Measurements from ENCODE around the gene MIOX. TPM values are rescaled to one million over a fixed set of nuclear protein-coding genes. Genes with fewer than 3 reads are reported as not detected.

Gene MIOX
- under 1 TPM in 2 of 4 donors, not detected in 2; 0.28 to 0.44 TPM for polyA plus RNA-seq
- long read RNA-seq, donor 1: 0 reads
- long read RNA-seq, donor 2: 0 reads
- long read RNA-seq, donor 3: 0 reads
- long read RNA-seq, donor 4: 0 reads
- long read RNA-seq, donor 5: 0 reads
- long read RNA-seq, donor 6: 0 reads
- long read RNA-seq, donor 7: 0 reads
- long read RNA-seq, donor 8: 0 reads
- long read RNA-seq, donor 9: 0 reads
- long read RNA-seq, donor 10: 0 reads

GRCh38 chr22:50486561-50487289 is at the start of gene MIOX:
TSS of gene MIOX (plus strand) at chr22:50486859. CDS start at chr22:50486898, 39 bp downstream.
- no peak for DNase-seq
- 71 to 74% (median 74%) methylated on average over 20 to 23 of the region's 23 CpGs for WGBS, 3 donors
- no peak for FAIRE-seq

GRCh38 chr22:50437511-50438304 is 49.0 kb upstream of the MIOX start:
- Histone ChIP-seq H3K27ac (ENCODE audit: low read depth in 1 of 3, low read length in 2 of 3) (no peak overlapping the region), H3K4me3 (ENCODE audit: low read depth in 1 of 3, low read length in 3 of 3) (no peak overlapping the region), H3K27me3 (ENCODE audit: control insufficient read depth in 3 of 3, insufficient read depth in 3 of 3, low read length in 3 of 3) (no peaks in the 10 kb centered on the region), H3K9me3 (ENCODE audit: control insufficient read depth in 2 of 2, insufficient read depth in 1 of 2, low read depth in 1 of 2, low read length in 1 of 2) (no peaks in the 10 kb centered on the region), H3K4me1 (ENCODE audit: control insufficient read depth in 3 of 3, insufficient read depth in 2 of 3, low read depth in 1 of 3, low read length in 2 of 3) (no peaks in the 10 kb centered on the region), H3K36me3 (ENCODE audit: control insufficient read depth in 3 of 3, insufficient read depth in 2 of 3, low read depth in 1 of 3, low read length in 3 of 3) (peaks cover 15 to 82% (median 17%) of the 10 kb centered on the region in 3 donors)
- FAIRE-seq (no peak), DNase-seq (no peak)
- 87 to 89% (median 88%) methylated on average over 35 to 36 of the region's 36 CpGs for WGBS, 3 donors

More at GRCh38 chr22:50486561-50487289, at the start of gene MIOX:
- Histone ChIP-seq H3K27ac (ENCODE audit: low read depth in 1 of 3, low read length in 2 of 3) (peak within 1 kb of the TSS in 1 of 3 donors; percentile 61), H3K27me3 (ENCODE audit: control insufficient read depth in 3 of 3, insufficient read depth in 3 of 3, low read length in 3 of 3) (peaks cover 0 to 7% (median 2%) of the 10 kb centered on the region in 3 donors), H3K9me3 (ENCODE audit: control insufficient read depth in 2 of 2, insufficient read depth in 1 of 2, low read depth in 1 of 2, low read length in 1 of 2) (no peaks in the 10 kb centered on the region), H3K4me3 (ENCODE audit: low read depth in 1 of 3, low read length in 3 of 3) (no peak within 1 kb of the TSS), H3K4me1 (ENCODE audit: control insufficient read depth in 3 of 3, insufficient read depth in 2 of 3, low read depth in 1 of 3, low read length in 2 of 3) (peaks cover 0 to 32% (median 3%) of the 10 kb centered on the region in 3 donors), H3K36me3 (ENCODE audit: control insufficient read depth in 3 of 3, insufficient read depth in 2 of 3, low read depth in 1 of 3, low read length in 3 of 3) (peaks cover 0 to 20% (median 0%) of the 10 kb centered on the region in 3 donors)

GRCh38 chr22:50438305-50439275 is 48.1 kb upstream of the MIOX start:
- Histone ChIP-seq H3K4me3 (ENCODE audit: low read depth in 1 of 3, low read length in 3 of 3) (no peak overlapping the region), H3K4me1 (ENCODE audit: control insufficient read depth in 3 of 3, insufficient read depth in 2 of 3, low read depth in 1 of 3, low read length in 2 of 3) (no peaks in the 10 kb centered on the region), H3K27me3 (ENCODE audit: control insufficient read depth in 3 of 3, insufficient read depth in 3 of 3, low read length in 3 of 3) (no peaks in the 10 kb centered on the region), H3K36me3 (ENCODE audit: control insufficient read depth in 3 of 3, insufficient read depth in 2 of 3, low read depth in 1 of 3, low read length in 3 of 3) (peaks cover 15 to 85% (median 16%) of the 10 kb centered on the region in 3 donors), H3K9me3 (ENCODE audit: control insufficient read depth in 2 of 2, insufficient read depth in 1 of 2, low read depth in 1 of 2, low read length in 1 of 2) (no peaks in the 10 kb centered on the region), H3K27ac (ENCODE audit: low read depth in 1 of 3, low read length in 2 of 3) (no peak overlapping the region)
- WGBS, 3 donors: 88% methylated on average over 30 to 34 of the region's 34 CpGs
- no peak for DNase-seq
- FAIRE-seq: no peak

- Histone ChIP-seq H3K27ac (ENCODE audit: low read depth in 1 of 3, low read length in 2 of 3) (no peak overlapping the region), H3K4me3 (ENCODE audit: low read depth in 1 of 3, low read length in 3 of 3) (no peak overlapping the region), H3K27me3 (ENCODE audit: control insufficient read depth in 3 of 3, insufficient read depth in 3 of 3, low read length in 3 of 3) (no peaks in the 10 kb centered on the region), H3K9me3 (ENCODE audit: control insufficient read depth in 2 of 2, insufficient read depth in 1 of 2, low read depth in 1 of 2, low read length in 1 of 2) (no peaks in the 10 kb centered on the region), H3K36me3 (ENCODE audit: control insufficient read depth in 3 of 3, insufficient read depth in 2 of 3, low read depth in 1 of 3, low read length in 3 of 3) (peaks cover 15 to 92% (median 16%) of the 10 kb centered on the region in 3 donors), H3K4me1 (ENCODE audit: control insufficient read depth in 3 of 3, insufficient read depth in 2 of 3, low read depth in 1 of 3, low read length in 2 of 3) (no peaks in the 10 kb centered on the region)
- WGBS, 3 donors: 82 to 89% (median 88%) methylated on average over 16 to 17 of the region's 17 CpGs
- no peak for FAIRE-seq
- no peak for DNase-seq
Measured at GRCh38 chr22:50439314-50439870, 47.3 kb upstream of the MIOX start.

- WGBS, 3 donors: 79 to 82% (median 82%) methylated on average over 10 of the region's 10 CpGs
- Histone ChIP-seq H3K4me3 (ENCODE audit: low read depth in 1 of 3, low read length in 3 of 3) (no peak overlapping the region), H3K9me3 (ENCODE audit: control insufficient read depth in 2 of 2, insufficient read depth in 1 of 2, low read depth in 1 of 2, low read length in 1 of 2) (no peaks in the 10 kb centered on the region), H3K36me3 (ENCODE audit: control insufficient read depth in 3 of 3, insufficient read depth in 2 of 3, low read depth in 1 of 3, low read length in 3 of 3) (peaks cover 15 to 94% (median 16%) of the 10 kb centered on the region in 3 donors), H3K27ac (ENCODE audit: low read depth in 1 of 3, low read length in 2 of 3) (no peak overlapping the region), H3K4me1 (ENCODE audit: control insufficient read depth in 3 of 3, insufficient read depth in 2 of 3, low read depth in 1 of 3, low read length in 2 of 3) (peaks cover 0 to 4% (median 0%) of the 10 kb centered on the region in 3 donors), H3K27me3 (ENCODE audit: control insufficient read depth in 3 of 3, insufficient read depth in 3 of 3, low read length in 3 of 3) (no peaks in the 10 kb centered on the region)
- FAIRE-seq (no peak), DNase-seq (no peak)
Measured at GRCh38 chr22:50439871-50440331, 46.8 kb upstream of the MIOX start.

GRCh38 chr22:50440544-50441249 is 46.0 kb upstream of the MIOX start:
- Histone ChIP-seq H3K27me3 (ENCODE audit: control insufficient read depth in 3 of 3, insufficient read depth in 3 of 3, low read length in 3 of 3) (no peaks in the 10 kb centered on the region), H3K36me3 (ENCODE audit: control insufficient read depth in 3 of 3, insufficient read depth in 2 of 3, low read depth in 1 of 3, low read length in 3 of 3) (peaks cover 12 to 94% (median 16%) of the 10 kb centered on the region in 3 donors), H3K4me1 (ENCODE audit: control insufficient read depth in 3 of 3, insufficient read depth in 2 of 3, low read depth in 1 of 3, low read length in 2 of 3) (peaks cover 0 to 9% (median 0%) of the 10 kb centered on the region in 3 donors), H3K9me3 (ENCODE audit: control insufficient read depth in 2 of 2, insufficient read depth in 1 of 2, low read depth in 1 of 2, low read length in 1 of 2) (no peaks in the 10 kb centered on the region), H3K27ac (ENCODE audit: low read depth in 1 of 3, low read length in 2 of 3) (no peak overlapping the region), H3K4me3 (ENCODE audit: low read depth in 1 of 3, low read length in 3 of 3) (no peak overlapping the region)
- FAIRE-seq: no peak
- WGBS, 3 donors: 70 to 84% (median 78%) methylated on average over 20 to 26 of the region's 26 CpGs
- no peak for DNase-seq

- Histone ChIP-seq H3K27ac (ENCODE audit: low read depth in 1 of 3, low read length in 2 of 3) (no peak overlapping the region), H3K4me1 (ENCODE audit: control insufficient read depth in 3 of 3, insufficient read depth in 2 of 3, low read depth in 1 of 3, low read length in 2 of 3) (peaks cover 0 to 9% (median 0%) of the 10 kb centered on the region in 3 donors), H3K4me3 (ENCODE audit: low read depth in 1 of 3, low read length in 3 of 3) (no peak overlapping the region), H3K9me3 (ENCODE audit: control insufficient read depth in 2 of 2, insufficient read depth in 1 of 2, low read depth in 1 of 2, low read length in 1 of 2) (no peaks in the 10 kb centered on the region), H3K27me3 (ENCODE audit: control insufficient read depth in 3 of 3, insufficient read depth in 3 of 3, low read length in 3 of 3) (no peaks in the 10 kb centered on the region), H3K36me3 (ENCODE audit: control insufficient read depth in 3 of 3, insufficient read depth in 2 of 3, low read depth in 1 of 3, low read length in 3 of 3) (peaks cover 9 to 94% (median 17%) of the 10 kb centered on the region in 3 donors)
- no peak for DNase-seq
- FAIRE-seq: no peak
- 85 to 90% (median 87%) methylated on average over 17 of the region's 17 CpGs for WGBS, 3 donors
Measured at GRCh38 chr22:50441428-50441993, 45.1 kb upstream of the MIOX start.

Measured in small intestine (tissue), 16 donors.